Cardiac muscle cell (in vitro differentiated cells and primary cell): ENCODE measurements around the gene HLA-DQB2. TPM values are rescaled to one million over a fixed set of nuclear protein-coding genes. Genes with fewer than 3 reads are reported as not detected.
"Not testable (repeated sequence)": the region's sequence is repeated elsewhere in the genome, so short reads cannot be mapped to it uniquely, and the experiment has no call there.

ENCODE experiments used
- DNase-seq, 2 donors: peaks; one replicate each; pipeline versions ENCODE4 v3.0.0 to v3.0.0-alpha.2; 2010 to 2017; ENCODE audit warnings: low read depth in 1 of 2, low spot score in 1 of 2
- H3K27ac ChIP-seq: fragments of 200-600 bp; sonication (generic); 2 replicates; pipeline ENCODE4 v1.5.1; 2016
- H3K27me3 ChIP-seq: fragments of 200-600 bp; sonication (generic); 2 replicates; pipeline ENCODE4 v1.6.0; 2016; ENCODE audit warnings: control low read depth
- H3K36me3 ChIP-seq: fragments of 200-600 bp; sonication (generic); 2 replicates; pipeline ENCODE4 v1.5.1; 2016; ENCODE audit warnings: control low read depth
- H3K4me1 ChIP-seq: fragments of 200-600 bp; sonication (generic); 2 replicates; pipeline ENCODE4 v1.8.1; 2017; ENCODE audit warnings: low read depth, mild to moderate bottlenecking, mixed run types
- H3K4me3 ChIP-seq: fragments of 200-600 bp; sonication (generic); 2 replicates; pipeline ENCODE4 v1.5.1; 2016; ENCODE audit warnings: mild to moderate bottlenecking
- H3K9me3 ChIP-seq: fragments of 200-600 bp; sonication (generic); 2 replicates; pipeline ENCODE4 v1.5.1; 2017; ENCODE audit warnings: low read depth, mild to moderate bottlenecking, control low read depth
- polyA plus RNA-seq: library from polyadenylated mRNA; unstranded; fragments of >200 nt; fragmentation: Nextera tagmentation; extraction: Ambion mirVana; gene quantifications from 2 replicates; pipeline ENCODE4 v1.2.1, GENCODE V29; 2016
- total RNA-seq: library from RNA; depleted of rRNA; stranded (reverse); fragments of >200 nt; gene quantifications from 2 replicates; pipeline ENCODE4 v1.2.3, GENCODE V29; 2016
- TF ChIP-seq, protein P1 (sequence below): IDR thresholded peaks from 2 replicates; pipeline ENCODE4 v1.5.1; 2012; ENCODE audit warnings: low read depth, mild to moderate bottlenecking, low read length

HLA-DQB2 gene
- total and polyA plus RNA-seq, 2 experiments from 2014 or later: not detected

- Histone ChIP-seq H3K9me3 (no peaks in the 10 kb centered on the region), H3K36me3 (no peaks in the 10 kb centered on the region), H3K27ac (no peak overlapping the region), H3K4me1 (no peaks in the 10 kb centered on the region), H3K27me3 (no peaks in the 10 kb centered on the region), H3K4me3 (no peak overlapping the region)
- TF ChIP-seq, protein P1, sequence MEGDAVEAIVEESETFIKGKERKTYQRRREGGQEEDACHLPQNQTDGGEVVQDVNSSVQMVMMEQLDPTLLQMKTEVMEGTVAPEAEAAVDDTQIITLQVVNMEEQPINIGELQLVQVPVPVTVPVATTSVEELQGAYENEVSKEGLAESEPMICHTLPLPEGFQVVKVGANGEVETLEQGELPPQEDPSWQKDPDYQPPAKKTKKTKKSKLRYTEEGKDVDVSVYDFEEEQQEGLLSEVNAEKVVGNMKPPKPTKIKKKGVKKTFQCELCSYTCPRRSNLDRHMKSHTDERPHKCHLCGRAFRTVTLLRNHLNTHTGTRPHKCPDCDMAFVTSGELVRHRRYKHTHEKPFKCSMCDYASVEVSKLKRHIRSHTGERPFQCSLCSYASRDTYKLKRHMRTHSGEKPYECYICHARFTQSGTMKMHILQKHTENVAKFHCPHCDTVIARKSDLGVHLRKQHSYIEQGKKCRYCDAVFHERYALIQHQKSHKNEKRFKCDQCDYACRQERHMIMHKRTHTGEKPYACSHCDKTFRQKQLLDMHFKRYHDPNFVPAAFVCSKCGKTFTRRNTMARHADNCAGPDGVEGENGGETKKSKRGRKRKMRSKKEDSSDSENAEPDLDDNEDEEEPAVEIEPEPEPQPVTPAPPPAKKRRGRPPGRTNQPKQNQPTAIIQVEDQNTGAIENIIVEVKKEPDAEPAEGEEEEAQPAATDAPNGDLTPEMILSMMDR: no peak
- no peak for DNase-seq
These were observed 716 bp upstream of the HLA-DQB2 start for GRCh38 chr6:32764048-32764447.

DNA sequence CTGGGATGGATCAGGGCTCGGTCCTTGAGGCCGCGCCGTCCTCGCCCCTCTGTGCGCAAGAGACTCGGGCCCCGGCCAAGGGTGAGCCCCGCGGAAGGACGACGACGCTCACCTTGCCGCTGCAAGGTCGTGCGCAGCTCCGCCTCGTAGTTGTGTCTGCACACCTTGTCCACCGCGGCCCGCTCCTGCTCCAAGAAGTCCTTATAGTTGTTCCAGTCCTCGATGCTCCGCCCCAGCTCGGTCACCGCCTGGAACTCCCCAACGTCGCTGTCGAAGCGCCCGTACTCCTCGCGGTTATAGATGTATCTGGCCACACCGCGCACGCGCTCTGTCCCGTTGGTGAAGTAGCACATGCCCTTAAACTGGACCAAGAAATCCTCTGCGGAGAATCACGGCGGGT lies 1.8 kb downstream of the HLA-DQB2 start:
- DNase-seq: no peak
- TF ChIP-seq, protein P1: no peak

GRCh38 chr6:32761072-32761471 lies 2.3 kb downstream of the HLA-DQB2 start:
- no peak for DNase-seq
- TF ChIP-seq, protein P1: no peak
- H3K36me3 ChIP-seq: no peaks in the 10 kb centered on the region
- H3K9me3 ChIP-seq: no peaks in the 10 kb centered on the region
- no peaks in the 10 kb centered on the region for H3K27me3 ChIP-seq
- H3K4me1 ChIP-seq: no peaks in the 10 kb centered on the region
- no peak overlapping the region for H3K27ac ChIP-seq
- no peak overlapping the region for H3K4me3 ChIP-seq

More for the DNA sequence above, 1.8 kb downstream of the HLA-DQB2 start:
- Histone ChIP-seq H3K27me3 (no peaks in the 10 kb centered on the region), H3K9me3 (no peaks in the 10 kb centered on the region), H3K4me3 (no peak overlapping the region), H3K27ac (no peak overlapping the region), H3K4me1 (no peaks in the 10 kb centered on the region), H3K36me3 (no peaks in the 10 kb centered on the region)

GRCh38 chr6:32759669-32760068 lies 3.7 kb downstream of the HLA-DQB2 start:
- no peak for DNase-seq
- no peaks in the 10 kb centered on the region for H3K4me1 ChIP-seq
- H3K4me3 ChIP-seq: no peak overlapping the region
- TF ChIP-seq, protein P1: no peak
- H3K36me3 ChIP-seq: no peaks in the 10 kb centered on the region
- H3K9me3 ChIP-seq: no peaks in the 10 kb centered on the region
- H3K27me3 ChIP-seq: no peaks in the 10 kb centered on the region
- H3K27ac ChIP-seq: no peak overlapping the region

- Histone ChIP-seq H3K27ac (no peak overlapping the region), H3K36me3 (no peaks in the 10 kb centered on the region), H3K4me1 (no peaks in the 10 kb centered on the region), H3K4me3 (no peak overlapping the region), H3K9me3 (no peaks in the 10 kb centered on the region), H3K27me3 (no peaks in the 10 kb centered on the region)
- TF ChIP-seq, protein P1: no peak
- DNase-seq: peak in 1 of 2 donors; percentile 54
These were observed 10.8 kb downstream of the HLA-DQB2 start for GRCh38 chr6:32752580-32752979.

GRCh38 chr6:32745649-32746048 lies 17.7 kb downstream of the HLA-DQB2 start:
- H3K4me1 ChIP-seq, H3K9me3 ChIP-seq, DNase-seq, H3K36me3 ChIP-seq, H3K27ac ChIP-seq, H3K4me3 ChIP-seq, H3K27me3 ChIP-seq: not testable (repeated sequence)
